DMS 273 treated with DMSO at 0.1 percent for 48 hours (cell line): Measurements from ENCODE around the gene STIL.
"Not testable (repeated sequence)": the region's sequence is repeated elsewhere in the genome, so short reads cannot be mapped to it uniquely, and the experiment has no call there.

Experiments
- DNase-seq: peaks from one replicate; lab custom pipeline; 2025; lab: John Stamatoyannopoulos, UW

The STIL gene

DNA sequence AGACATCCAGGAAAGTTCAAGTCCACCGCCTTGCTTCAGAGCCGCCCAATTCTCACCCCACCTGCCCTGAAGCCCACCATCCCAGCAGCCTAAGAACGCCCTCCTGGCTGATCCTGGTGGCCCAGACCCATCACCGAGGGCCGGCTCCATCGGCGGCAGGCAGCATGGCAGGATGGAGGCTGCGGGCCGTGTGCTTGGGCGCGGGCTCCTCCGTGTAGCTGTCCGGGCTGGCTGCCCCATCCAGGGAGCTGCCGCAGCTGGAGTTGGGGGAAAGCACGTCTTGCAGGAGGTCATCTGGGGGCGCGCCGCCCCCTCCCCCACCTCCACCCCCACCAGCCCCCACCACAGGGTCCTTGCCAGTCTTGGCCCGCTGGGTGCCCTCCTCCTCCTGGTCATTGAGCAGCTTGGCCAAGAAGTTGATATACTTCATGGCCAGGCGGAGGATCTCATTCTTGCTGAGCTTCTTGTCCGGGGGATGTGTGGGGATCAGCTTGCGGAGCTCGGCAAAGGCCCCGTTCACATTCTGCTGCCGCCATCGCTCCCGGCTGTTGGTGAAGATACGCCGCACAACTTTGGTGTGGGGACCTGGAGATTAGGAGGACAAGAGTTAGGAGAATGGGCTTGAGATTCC is 94.2 kb downstream of the STIL start:
- no peak for DNase-seq

GRCh38 chr1:47219001-47219400 is 94.9 kb downstream of the STIL start:
- no peak for DNase-seq

- no peak for DNase-seq
These were observed 97.5 kb downstream of the STIL start for GRCh38 chr1:47216278-47217059.

DNA sequence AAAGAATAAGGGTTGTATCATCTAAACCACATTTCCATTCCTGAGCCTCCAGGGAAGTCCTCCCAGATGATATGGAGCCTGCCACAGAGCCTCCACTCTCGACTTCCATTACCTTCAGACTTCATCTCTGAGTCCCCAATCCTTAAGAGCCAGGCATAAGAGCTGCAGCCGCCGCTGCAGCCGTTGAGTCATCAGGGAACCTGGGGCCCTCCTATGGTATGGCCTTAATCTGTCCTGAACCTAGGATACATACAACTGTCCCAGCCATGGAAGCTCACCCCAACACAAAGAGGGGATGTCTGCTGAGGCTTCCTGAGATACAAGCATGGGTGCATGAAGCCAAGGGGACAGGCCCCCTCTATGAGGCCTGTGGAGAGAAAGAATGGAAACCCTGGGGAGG is 98.2 kb downstream of the STIL start:
- DNase-seq: no peak

DNA sequence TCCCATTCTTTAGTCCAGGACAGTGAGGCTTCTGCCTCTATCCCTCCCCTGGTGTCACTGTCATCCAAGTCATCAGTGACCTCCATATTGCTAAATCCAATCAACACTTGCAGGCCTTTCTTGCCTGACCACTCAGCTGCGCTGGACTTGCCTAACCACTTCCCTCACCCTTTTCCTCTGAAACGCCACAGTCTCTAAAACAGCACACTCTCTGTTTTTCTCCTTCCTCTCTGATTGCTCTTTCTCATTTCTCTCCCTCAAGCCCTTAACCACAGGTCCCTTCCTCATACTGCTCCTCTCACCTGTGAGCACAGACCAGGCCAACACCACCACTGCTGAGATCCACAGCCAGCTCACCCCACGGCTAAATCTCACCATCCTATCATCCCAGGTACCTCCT is 99.4 kb downstream of the STIL start:
- DNase-seq: no peak

- DNase-seq: no peak
These were observed 100.5 kb downstream of the STIL start for GRCh38 chr1:47213230-47213963.

DNA sequence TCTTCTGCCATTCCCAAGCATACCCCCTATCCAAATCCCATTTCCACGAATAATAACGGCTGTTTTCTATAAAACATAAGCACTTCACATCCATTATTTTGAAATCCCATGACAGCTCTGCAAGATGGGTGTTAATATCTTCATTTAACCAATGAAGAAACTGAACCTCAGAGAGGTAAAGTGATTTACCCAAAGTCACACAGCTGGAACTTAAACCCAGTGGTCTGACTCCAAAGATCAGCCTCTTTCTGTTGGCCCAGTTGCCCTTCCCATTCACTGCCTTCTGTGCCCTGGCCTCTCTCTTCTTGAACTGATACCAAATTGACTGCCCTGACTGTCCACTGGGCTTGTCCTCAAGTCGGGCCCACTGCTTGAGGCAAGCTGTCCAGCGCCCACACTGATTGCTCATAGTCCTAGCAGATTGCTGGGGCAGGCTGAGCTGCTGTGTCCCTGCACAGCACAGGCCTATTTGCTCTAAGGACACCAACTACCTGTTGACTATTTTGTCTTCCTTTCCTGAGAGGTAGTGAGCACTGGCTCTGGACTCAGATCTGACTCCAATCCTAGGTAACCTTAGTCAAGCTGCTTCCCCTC is 101.2 kb downstream of the STIL start:
- no peak for DNase-seq

DNA sequence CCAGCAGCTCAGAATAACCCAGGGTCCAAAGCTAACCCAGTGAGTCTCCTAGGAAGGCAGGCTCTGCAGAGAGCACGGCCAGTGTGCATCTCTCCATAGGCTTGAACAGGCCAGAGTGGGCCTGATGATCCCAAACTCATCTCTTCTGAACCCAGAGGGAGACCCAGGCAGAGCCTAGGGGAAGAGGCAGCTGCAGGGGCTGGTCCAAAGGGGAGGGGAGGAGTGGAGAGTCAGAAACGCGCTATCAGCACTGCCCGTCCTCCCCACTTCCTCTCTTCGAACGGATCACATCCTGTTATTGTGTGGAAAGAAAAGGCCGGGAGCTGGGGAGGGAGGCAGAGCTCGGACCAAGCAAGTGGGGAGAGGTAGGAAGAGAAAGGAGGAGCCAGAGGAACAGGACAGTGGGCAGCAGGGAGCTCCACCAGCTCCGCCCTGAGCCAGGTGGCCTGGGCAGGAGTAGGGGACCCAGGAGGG is 102.1 kb downstream of the STIL start:
- no peak for DNase-seq

DNA sequence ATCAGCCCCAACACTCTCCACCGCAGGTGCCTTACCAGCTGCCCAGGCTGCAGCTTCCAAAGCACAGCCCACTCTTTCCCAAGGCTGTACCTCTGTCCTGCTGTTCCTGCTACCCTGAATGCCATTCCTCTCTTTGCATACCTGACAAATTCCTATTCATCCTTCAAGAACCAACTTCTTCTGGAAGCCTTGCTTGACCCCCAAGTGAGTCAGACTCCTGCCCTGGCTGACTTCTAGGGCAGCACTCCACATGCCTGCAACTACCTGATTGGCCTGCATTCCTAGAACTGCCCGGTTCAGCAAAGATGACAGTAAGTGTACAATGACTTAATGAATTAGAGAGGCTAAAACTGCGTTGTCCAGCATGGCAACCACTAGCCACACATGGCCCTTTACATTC is 103.3 kb downstream of the STIL start:
- DNase-seq: no peak

DNA sequence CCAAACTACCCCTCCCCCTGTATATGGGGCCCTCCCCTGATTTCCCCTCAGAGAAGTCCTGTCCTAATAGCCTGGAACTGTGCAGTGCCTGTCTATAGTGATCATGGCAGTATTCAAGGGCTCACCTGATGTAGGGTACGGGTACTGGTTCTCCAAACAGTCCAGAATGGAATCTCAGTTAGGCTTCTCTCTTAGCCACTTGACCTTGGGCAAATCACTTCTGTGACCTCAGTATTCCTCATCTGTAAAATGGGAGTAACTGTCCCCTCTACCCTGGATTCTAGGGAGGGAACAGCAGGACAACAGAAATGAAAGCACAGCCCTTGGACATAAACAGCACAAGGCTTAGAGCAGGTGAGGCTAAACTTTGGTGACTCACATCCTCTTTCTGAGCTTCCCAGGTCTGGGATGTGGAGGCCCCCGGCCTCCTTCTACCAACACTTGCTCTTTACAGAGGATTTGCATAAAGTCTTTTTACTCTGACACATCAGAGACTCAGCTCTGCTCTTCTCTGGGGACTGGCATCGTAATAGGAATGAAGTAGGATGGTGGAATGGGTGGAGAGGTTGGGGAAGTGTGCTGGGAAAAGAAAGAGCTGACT is 104.1 kb downstream of the STIL start:
- DNase-seq: no peak

- no peak for DNase-seq
These were observed 104.9 kb downstream of the STIL start for GRCh38 chr1:47209091-47209490.

DNA sequence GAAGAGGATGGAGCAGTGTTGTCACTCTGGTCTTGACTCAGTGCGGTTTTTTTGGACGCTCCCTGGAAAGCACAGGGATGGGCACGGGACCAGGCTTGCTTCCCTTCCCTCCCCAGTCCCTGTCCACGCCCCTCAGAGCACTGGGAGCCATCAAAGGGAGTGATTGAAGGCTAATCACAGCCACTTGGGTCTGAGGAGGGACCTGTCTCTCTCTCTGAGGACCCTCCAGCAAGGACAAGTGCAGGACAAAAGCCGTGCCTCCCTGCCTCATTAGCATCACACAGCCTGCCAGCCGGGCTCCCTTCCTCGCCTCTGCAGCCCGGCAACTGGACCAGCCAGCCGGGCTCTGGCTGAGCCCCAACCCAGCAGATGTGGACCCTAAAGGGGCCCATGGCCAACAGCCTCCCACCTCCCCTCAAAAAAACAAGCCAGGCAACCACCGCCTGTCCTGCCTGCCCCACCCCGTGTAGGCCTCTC is 105.5 kb downstream of the STIL start:
- no peak for DNase-seq

GRCh38 chr1:47207803-47208373 is 106.1 kb downstream of the STIL start:
- DNase-seq: no peak

DNA sequence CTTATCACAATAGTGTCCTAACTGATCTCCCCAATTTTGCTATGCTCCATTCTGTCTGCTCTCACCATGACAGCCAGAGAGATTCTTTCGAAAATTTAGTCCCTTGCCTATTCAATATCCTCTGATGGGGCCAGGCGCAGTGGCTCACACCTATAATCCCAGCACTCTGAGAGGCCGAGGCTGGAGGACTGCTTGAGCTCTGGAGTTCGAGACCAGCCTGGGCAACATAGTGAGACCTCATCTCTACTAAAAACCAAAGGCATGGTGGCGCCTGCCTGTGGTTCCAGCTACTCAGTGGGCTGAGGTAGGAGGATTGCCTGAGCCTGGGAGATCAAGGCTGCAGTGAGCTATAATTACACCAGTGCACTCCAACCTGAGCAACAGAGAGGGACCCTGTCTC is 108.0 kb downstream of the STIL start:
- no peak for DNase-seq

DNA sequence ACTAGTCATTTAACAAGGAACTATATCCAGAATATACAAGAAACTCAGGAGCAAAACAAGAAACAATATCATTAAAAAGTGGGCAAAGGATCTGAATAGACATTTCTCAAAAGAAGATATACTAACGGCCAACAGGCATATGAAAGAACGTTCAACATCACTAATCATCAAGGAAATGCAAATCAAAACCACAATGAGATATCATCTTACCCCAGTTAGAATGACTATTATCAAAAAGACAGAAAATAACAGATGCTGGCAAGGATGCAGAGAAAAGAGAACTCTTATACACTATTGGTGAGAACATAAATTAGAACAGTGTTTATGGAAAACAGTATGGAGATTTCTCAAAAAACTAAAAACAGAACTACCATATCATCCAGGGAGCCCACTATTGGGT is 110.4 kb downstream of the STIL start:
- DNase-seq: not testable (repeated sequence)

DNA sequence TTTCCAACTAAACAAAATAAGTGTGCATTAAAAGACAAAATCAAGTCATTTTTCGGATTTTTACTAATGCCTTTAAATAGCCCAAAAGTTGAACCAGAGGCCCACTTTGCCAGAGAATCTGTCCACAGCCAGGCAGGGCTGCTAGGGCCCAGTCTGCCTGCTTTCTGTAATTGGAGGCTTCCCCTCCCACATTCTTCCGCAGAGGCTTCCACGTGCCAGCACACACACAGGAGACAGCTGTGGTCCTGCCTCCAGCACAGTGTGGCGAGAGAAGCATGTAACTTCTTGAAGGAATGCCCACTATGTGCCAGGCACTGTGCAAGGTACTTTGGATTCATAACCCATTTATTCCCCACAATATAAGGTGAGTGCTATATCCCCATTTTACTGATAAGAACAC is 112.8 kb downstream of the STIL start:
- no peak for DNase-seq
